HepG2 (cell line): ENCODE results near the gene NDUFAF5. TPM values are rescaled to one million over a fixed set of nuclear protein-coding genes. Genes with fewer than 3 reads are reported as not detected.
A peak's percentile ranks its signal among the peaks of the same experiment; 100 is the strongest.

Experiments used
- ATF2 ChIP-seq: sonication (generic); formaldehyde crosslinking; IDR thresholded peaks from 2 replicates; pipeline ENCODE4 v1.4.0; 2020; ENCODE audit warnings: missing genetic modification reagents
- BRF2 ChIP-seq: sonication (generic); formaldehyde crosslinking; IDR thresholded peaks from 2 replicates; pipeline ENCODE4 v1.8.1; 2022; ENCODE audit warnings: mild to moderate bottlenecking, missing genetic modification reagents
- HNF1B ChIP-seq: sonication (generic); formaldehyde crosslinking; IDR thresholded peaks from 2 replicates; pipeline ENCODE4 v1.5.1; 2020; ENCODE audit warnings: mild to moderate bottlenecking, moderate library complexity, missing genetic modification reagents
- LCORL ChIP-seq, 2 experiments: fragments of 450-650 bp in 1 of 2; sonication (generic) in 1 of 2; formaldehyde crosslinking in 1 of 2; IDR thresholded peaks; 2 replicates each; pipeline versions ENCODE4 v1.5.0 to v1.6.1; 2017 to 2020; ENCODE audit warnings: antibody characterized with exemption in 1 of 2, missing genetic modification reagents in 1 of 2
- LRRFIP1 ChIP-seq: sonication (generic); formaldehyde crosslinking; conservative IDR thresholded peaks from 2 replicates; pipeline ENCODE4 v1.4.0; 2020; ENCODE audit warnings: missing genetic modification reagents
- MYPOP ChIP-seq: sonication (generic); formaldehyde crosslinking; IDR thresholded peaks from 2 replicates; pipeline ENCODE4 v1.8.1; 2023; ENCODE audit warnings: mild to moderate bottlenecking, moderate library complexity, missing genetic modification reagents
- NR0B2 ChIP-seq: sonication (generic); formaldehyde crosslinking; IDR thresholded peaks from 2 replicates; pipeline ENCODE4 v1.4.0; 2020; ENCODE audit warnings: mild to moderate bottlenecking, missing genetic modification reagents
- RAD51 ChIP-seq: fragments of 450-650 bp; IDR thresholded peaks from 2 replicates; pipeline ENCODE4 v1.6.1; 2016; ENCODE audit warnings: borderline replicate concordance
- SAP130 ChIP-seq: IDR thresholded peaks from 2 replicates; pipeline ENCODE4 v1.6.1; 2016; ENCODE audit warnings: low read depth
- TFE3 ChIP-seq: IDR thresholded peaks from 2 replicates; pipeline ENCODE4 v1.6.1; 2016
- ZFX ChIP-seq: sonication (generic); formaldehyde crosslinking; IDR thresholded peaks from 2 replicates; pipeline ENCODE4 v1.4.0; 2020; ENCODE audit warnings: mild to moderate bottlenecking, low read depth, missing genetic modification reagents, moderate library complexity
- ZNF430 ChIP-seq: sonication (generic); formaldehyde crosslinking; IDR thresholded peaks from 2 replicates; pipeline ENCODE4 v1.9.0; 2021; ENCODE audit warnings: mild to moderate bottlenecking, missing genetic modification reagents
- ZNF616 ChIP-seq: sonication (generic); formaldehyde crosslinking; IDR thresholded peaks from 2 replicates; pipeline ENCODE4 v1.5.0; 2020; ENCODE audit warnings: low read depth, mild to moderate bottlenecking, missing genetic modification reagents
- ZNF674 ChIP-seq: sonication (generic); formaldehyde crosslinking; IDR thresholded peaks from 2 replicates; pipeline ENCODE4 v1.5.0; 2020; ENCODE audit warnings: low read depth, mild to moderate bottlenecking, missing genetic modification reagents
- ZNF737 ChIP-seq: sonication (generic); formaldehyde crosslinking; IDR thresholded peaks from 2 replicates; pipeline ENCODE4 v1.5.0; 2020; ENCODE audit warnings: missing genetic modification reagents, mild to moderate bottlenecking, borderline replicate concordance
- polyA plus RNA-seq, 8 experiments: library from polyadenylated mRNA; depleted of rRNA in 3 of 8; stranded (reverse) in 7 of 8; unstranded in 1 of 8; fragments of >200 nt; fragmentation: Illumina TruSeq in 4 of 8; extraction: Trizol in 4 of 8; gene quantifications; 2 replicates each; pipeline versions ENCODE4 v1.2.1 to v1.2.3, GENCODE V29; 2011 to 2016; ENCODE audit warnings: low read depth in 4 of 8, missing spikeins in 1 of 8, mixed read lengths in 1 of 8; ENCODE audit not compliant: insufficient read depth in 1 of 8
- total RNA-seq, 5 experiments: library from RNA; depleted of rRNA; stranded (reverse); fragments of >200 nt; fragmentation: Illumina TruSeq; extraction: Trizol; gene quantifications; 2 replicates each; pipeline ENCODE4 v1.2.3, GENCODE V29; 2016; ENCODE audit warnings: low read depth in 1 of 5

NDUFAF5 gene
- total and polyA plus RNA-seq, 2 of the 13 experiments (the other 11 are each of a cell fraction or from before 2014, with no cell fraction given): 23.1 to 66.7 TPM

GRCh38 chr20:13784893-13785715, at the start of gene NDUFAF5, which contains the start of gene ESF1 (continued):
- TF ChIP-seq LRRFIP1 (CRISPR knock-in tag): no peak
- peak; percentile 31; the same call in 1 of the 2 replicates for TF ChIP-seq LCORL (IDR thresholded peaks at IDR 0.05)
- peak; percentile 74 for TF ChIP-seq LCORL (CRISPR knock-in tag; IDR thresholded peaks at IDR 0.05)
- peak; percentile 76; the same call in 1 of the 2 replicates for TF ChIP-seq BRF2 (CRISPR knock-in tag)
- TF ChIP-seq HNF1B (CRISPR knock-in tag): peak; percentile 98
- TF ChIP-seq MYPOP: peak; percentile 88
- TF ChIP-seq ZNF430: peak; percentile 93; the same call in 1 of the 2 replicates
- 0 out of 2 replicates have a peak, but pooled peaks have one; percentile 94 for TF ChIP-seq ZNF674 (CRISPR knock-in tag)
- TF ChIP-seq SAP130 (CRISPR knock-in tag): peak; percentile 99
- TF ChIP-seq ATF2 (CRISPR knock-in tag): peak; percentile 93
- peak; percentile 17; the same call in 1 of the 2 replicates for TF ChIP-seq ZNF616 (CRISPR knock-in tag)
- peak; percentile 99 for TF ChIP-seq ZFX
- peak; percentile 99 for TF ChIP-seq TFE3 (CRISPR knock-in tag)
- peak; percentile 91 for TF ChIP-seq RAD51
- TF ChIP-seq NR0B2 (CRISPR knock-in tag): peak; percentile 98; the same call in 1 of the 2 replicates
- TF ChIP-seq ZNF737: 0 out of 2 replicates have a peak, but pooled peaks have one; percentile 88
